ENCODE data around the gene DLG5. TPM values are rescaled to one million over a fixed set of nuclear protein-coding genes. Genes with fewer than 3 reads are reported as not detected.

The DLG5 gene
- total and polyA plus RNA-seq, 11 donors = 5.2 to 27.1 (median 12.8) TPM

- Histone ChIP-seq H3K4me3 (no peak overlapping the region), H3K27ac (no peak overlapping the region), H3K4me1 (no peaks in the 10 kb centered on the region), H3K36me3 (peaks cover 0 to 96% (median 83%) of the 10 kb centered on the region in 9 donors), H3K9me3 (no peaks in the 10 kb centered on the region), H3K27me3 (no peaks in the 10 kb centered on the region)
- TF ChIP-seq POLR2A (IDR thresholded peaks at IDR 0.05) = no peak
- TF ChIP-seq CTCF (IDR thresholded peaks at IDR 0.05) = no peak
- ATAC-seq (no peak), DNase-seq (peak in 1 of 5 donors; percentile 18)
- WGBS, 4 donors = 95 to 97% (median 96%) methylated on average over 11 of the region's 11 CpGs
- intact Hi-C loops (cut with DNase I) = no loop called here
Observed at GRCh38 chr10:77817541-77817940, 109.0 kb downstream of the DLG5 start.

GRCh38 chr10:77816311-77816710, 110.2 kb downstream of the DLG5 start:
- TF ChIP-seq CTCF (IDR thresholded peaks at IDR 0.05) (no peak), POLR2A (IDR thresholded peaks at IDR 0.05) (no peak)
- H3K36me3 ChIP-seq = peaks cover 0 to 98% (median 86%) of the 10 kb centered on the region in 9 donors
- no peaks in the 10 kb centered on the region for H3K27me3 ChIP-seq
- H3K4me3 ChIP-seq = no peak overlapping the region
- no peaks in the 10 kb centered on the region for H3K9me3 ChIP-seq
- H3K27ac ChIP-seq = no peak overlapping the region
- no peaks in the 10 kb centered on the region for H3K4me1 ChIP-seq
- intact Hi-C loops (cut with DNase I) = no loop called here
- ATAC-seq (no peak), DNase-seq (peak in 1 of 5 donors; percentile 13)
- WGBS, 4 donors = 96 to 97% (median 96%) methylated on average over 11 of the region's 11 CpGs

- no peaks in the 10 kb centered on the region for H3K9me3 ChIP-seq
- no peaks in the 10 kb centered on the region for H3K4me1 ChIP-seq
- no peaks in the 10 kb centered on the region for H3K27me3 ChIP-seq
- no peak overlapping the region for H3K4me3 ChIP-seq
- no peak overlapping the region for H3K27ac ChIP-seq
- ATAC-seq (no peak), DNase-seq (peak in 1 of 5 donors; percentile 7)
- intact Hi-C loops (cut with DNase I) = no loop called here
- WGBS, 4 donors = 84 to 94% (median 91%) methylated on average over 6 of the region's 6 CpGs
- H3K36me3 ChIP-seq = peaks cover 0 to 98% (median 87%) of the 10 kb centered on the region in 9 donors
- TF ChIP-seq CTCF (IDR thresholded peaks at IDR 0.05) = no peak
- no peak for TF ChIP-seq POLR2A (IDR thresholded peaks at IDR 0.05)
Observed at GRCh38 chr10:77812741-77813140, 113.8 kb downstream of the DLG5 start.

- DNase-seq (peak in 1 of 5 donors; percentile 48), ATAC-seq (peak in 1 of 4 donors; percentile 12)
- no peaks in the 10 kb centered on the region for H3K4me1 ChIP-seq
- H3K27me3 ChIP-seq = no peaks in the 10 kb centered on the region
- no peak for TF ChIP-seq CTCF (IDR thresholded peaks at IDR 0.05)
- H3K9me3 ChIP-seq = no peaks in the 10 kb centered on the region
- no peak overlapping the region for H3K27ac ChIP-seq
- peaks cover 0 to 98% (median 87%) of the 10 kb centered on the region in 9 donors for H3K36me3 ChIP-seq
- intact Hi-C loops (cut with DNase I) = no loop called here
- H3K4me3 ChIP-seq = no peak overlapping the region
- WGBS, 4 donors = 92 to 96% (median 94%) methylated on average over 21 to 23 of the region's 23 CpGs
Observed at GRCh38 chr10:77811831-77812430, 114.6 kb downstream of the DLG5 start.

Measured in heart left ventricle (tissue), 16 donors.